ENCODE results near the gene NCKAP5. TPM values are rescaled to one million over a fixed set of nuclear protein-coding genes. Genes with fewer than 3 reads are reported as not detected.

NCKAP5 gene
- total RNA-seq, 4 donors from 2014 or later, result 0.55 to 6.6 (median 3.3) TPM; not detected in 1

DNA sequence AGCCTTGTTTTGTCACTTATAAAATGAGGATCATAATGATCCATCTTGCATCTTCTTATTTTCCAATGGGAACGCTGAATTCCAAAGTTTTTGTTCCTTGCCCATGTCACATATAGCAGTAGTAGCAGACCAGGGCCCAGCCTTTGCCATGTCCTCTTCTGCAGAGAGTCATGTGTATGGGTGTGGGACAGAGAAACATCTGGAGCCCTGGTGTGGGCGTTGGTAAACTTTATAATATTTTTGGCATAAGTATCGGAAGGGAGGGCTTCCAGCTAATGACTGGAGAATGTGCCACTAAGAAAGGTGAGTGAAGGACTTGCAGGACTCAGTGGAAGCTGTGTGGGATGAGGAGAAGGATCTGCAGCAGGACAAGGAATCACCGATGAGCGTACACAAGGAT is 157.2 kb downstream of the NCKAP5 start:
- TF ChIP-seq POLR2A (IDR thresholded peaks at IDR 0.05), result no peak
- TF ChIP-seq, protein P1, sequence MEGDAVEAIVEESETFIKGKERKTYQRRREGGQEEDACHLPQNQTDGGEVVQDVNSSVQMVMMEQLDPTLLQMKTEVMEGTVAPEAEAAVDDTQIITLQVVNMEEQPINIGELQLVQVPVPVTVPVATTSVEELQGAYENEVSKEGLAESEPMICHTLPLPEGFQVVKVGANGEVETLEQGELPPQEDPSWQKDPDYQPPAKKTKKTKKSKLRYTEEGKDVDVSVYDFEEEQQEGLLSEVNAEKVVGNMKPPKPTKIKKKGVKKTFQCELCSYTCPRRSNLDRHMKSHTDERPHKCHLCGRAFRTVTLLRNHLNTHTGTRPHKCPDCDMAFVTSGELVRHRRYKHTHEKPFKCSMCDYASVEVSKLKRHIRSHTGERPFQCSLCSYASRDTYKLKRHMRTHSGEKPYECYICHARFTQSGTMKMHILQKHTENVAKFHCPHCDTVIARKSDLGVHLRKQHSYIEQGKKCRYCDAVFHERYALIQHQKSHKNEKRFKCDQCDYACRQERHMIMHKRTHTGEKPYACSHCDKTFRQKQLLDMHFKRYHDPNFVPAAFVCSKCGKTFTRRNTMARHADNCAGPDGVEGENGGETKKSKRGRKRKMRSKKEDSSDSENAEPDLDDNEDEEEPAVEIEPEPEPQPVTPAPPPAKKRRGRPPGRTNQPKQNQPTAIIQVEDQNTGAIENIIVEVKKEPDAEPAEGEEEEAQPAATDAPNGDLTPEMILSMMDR (IDR thresholded peaks at IDR 0.05), result no peak
- no peaks in the 10 kb centered on the region for H3K9me3 ChIP-seq
- intact Hi-C loops (cut with DNase I; ENCODE audit: low total_unique reads), result no loop called here

DNA sequence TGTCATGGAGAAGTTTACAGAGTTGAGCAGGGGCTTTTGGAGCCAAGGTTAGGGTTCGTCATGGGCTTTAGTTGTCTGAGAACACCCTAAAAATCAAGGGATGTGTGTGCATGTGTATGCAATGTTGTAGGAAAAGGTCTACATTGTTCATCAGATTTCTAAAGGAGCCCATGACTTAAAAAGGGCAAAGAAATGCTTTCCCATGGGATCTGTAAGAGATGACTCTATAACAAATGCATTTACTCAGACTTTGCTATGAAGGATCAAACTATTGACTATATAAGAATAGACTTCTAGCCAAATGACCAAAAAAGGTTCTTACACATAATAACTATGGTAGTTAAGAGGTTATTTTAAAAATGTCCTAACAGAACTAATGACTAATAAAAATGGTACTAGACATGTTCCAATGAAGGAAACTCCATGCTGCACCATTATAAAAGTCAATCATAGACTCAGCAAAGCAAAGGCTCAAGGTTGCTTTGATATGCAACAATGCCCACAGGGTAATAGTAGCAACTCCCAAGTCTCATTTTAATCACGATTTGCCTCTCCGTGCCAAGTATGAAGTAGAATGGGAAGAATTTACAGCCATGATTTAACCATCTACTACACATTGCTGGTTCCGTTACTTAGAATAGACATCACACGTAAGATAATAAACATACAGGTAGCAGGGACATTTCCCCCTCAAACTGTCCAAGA is 158.5 kb downstream of the NCKAP5 start:
- no peak overlapping the region for H3K27ac ChIP-seq
- no peak for DNase-seq
- no peaks in the 10 kb centered on the region for H3K36me3 ChIP-seq
- intact Hi-C loops (cut with DNase I; ENCODE audit: low total_unique reads), result no loop called here
- no peaks in the 10 kb centered on the region for H3K4me1 ChIP-seq
- TF ChIP-seq POLR2A (IDR thresholded peaks at IDR 0.05), result no peak
- TF ChIP-seq, protein P1 (IDR thresholded peaks at IDR 0.05), result no peak
- no peaks in the 10 kb centered on the region for H3K27me3 ChIP-seq
- no peaks in the 10 kb centered on the region for H3K9me3 ChIP-seq
- H3K4me3 ChIP-seq, result no peak overlapping the region

More for the DNA sequence above, 157.2 kb downstream of the NCKAP5 start:
- Histone ChIP-seq H3K4me3 (no peak overlapping the region), H3K27ac (no peak overlapping the region), H3K4me1 (no peaks in the 10 kb centered on the region), H3K36me3 (no peaks in the 10 kb centered on the region), H3K27me3 (no peaks in the 10 kb centered on the region)
- DNase-seq, result no peak

DNA sequence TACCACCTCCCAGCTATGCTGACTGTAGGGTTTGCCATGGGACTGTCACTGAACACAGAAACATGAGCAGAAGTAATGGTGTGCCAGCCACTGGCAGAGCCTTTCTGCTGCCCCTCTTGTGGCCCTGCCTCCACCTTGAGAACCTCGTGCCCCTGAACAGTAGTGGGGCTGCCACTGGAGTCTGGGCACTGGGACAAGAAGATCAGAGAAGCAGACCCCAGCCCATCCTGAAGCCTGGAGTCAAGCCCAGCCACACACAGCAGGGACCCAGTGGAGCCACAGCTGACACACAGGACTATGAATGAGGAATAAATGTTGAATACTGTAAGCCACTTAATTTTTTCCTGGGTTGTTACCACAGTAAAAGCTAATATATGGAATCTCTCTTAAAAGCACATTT is 159.6 kb downstream of the NCKAP5 start:
- Histone ChIP-seq H3K36me3 (no peaks in the 10 kb centered on the region), H3K9me3 (no peaks in the 10 kb centered on the region), H3K4me3 (no peak overlapping the region), H3K4me1 (no peaks in the 10 kb centered on the region), H3K27ac (no peak overlapping the region), H3K27me3 (no peaks in the 10 kb centered on the region)
- TF ChIP-seq, protein P1 (IDR thresholded peaks at IDR 0.05), result no peak
- no peak for TF ChIP-seq POLR2A (IDR thresholded peaks at IDR 0.05)
- DNase-seq, result no peak
- intact Hi-C loops (cut with DNase I; ENCODE audit: low total_unique reads), result no loop called here

DNA sequence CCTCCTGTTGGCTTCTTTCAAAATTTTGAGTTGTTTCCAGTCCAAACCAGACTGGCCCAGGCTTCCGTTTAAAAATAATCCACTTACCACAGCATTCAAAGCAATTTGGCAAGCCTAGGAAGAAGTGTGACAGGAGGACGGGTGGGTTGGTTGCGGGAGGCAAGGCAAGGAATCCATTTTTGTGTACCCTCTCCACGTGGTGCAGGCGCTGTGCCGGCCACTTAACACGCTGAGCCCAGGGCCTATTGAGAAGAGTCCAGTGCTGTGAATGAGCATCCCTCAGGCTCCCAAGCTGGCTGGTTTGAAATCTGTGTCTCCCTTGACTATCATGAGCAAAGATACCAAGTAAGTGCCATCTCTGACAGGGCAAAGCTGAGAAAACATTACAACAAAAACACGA is 160.9 kb downstream of the NCKAP5 start:
- Histone ChIP-seq H3K9me3 (no peaks in the 10 kb centered on the region), H3K27ac (no peak overlapping the region), H3K27me3 (no peaks in the 10 kb centered on the region), H3K36me3 (no peaks in the 10 kb centered on the region), H3K4me1 (no peaks in the 10 kb centered on the region), H3K4me3 (no peak overlapping the region)
- intact Hi-C loops (cut with DNase I; ENCODE audit: low total_unique reads), result no loop called here
- TF ChIP-seq POLR2A (IDR thresholded peaks at IDR 0.05), result no peak
- TF ChIP-seq, protein P1 (IDR thresholded peaks at IDR 0.05), result no peak
- no peak for DNase-seq

- H3K27ac ChIP-seq, result no peak overlapping the region
- no peaks in the 10 kb centered on the region for H3K9me3 ChIP-seq
- intact Hi-C loops (cut with DNase I; ENCODE audit: low total_unique reads), result no loop called here
- DNase-seq, result no peak
- no peaks in the 10 kb centered on the region for H3K27me3 ChIP-seq
- no peak for TF ChIP-seq POLR2A (IDR thresholded peaks at IDR 0.05)
- TF ChIP-seq, protein P1 (IDR thresholded peaks at IDR 0.05), result no peak
- H3K36me3 ChIP-seq, result no peaks in the 10 kb centered on the region
- no peaks in the 10 kb centered on the region for H3K4me1 ChIP-seq
- no peak overlapping the region for H3K4me3 ChIP-seq
Observed at GRCh38 chr2:133405252-133405651, 163.0 kb downstream of the NCKAP5 start.
